Effector memory CD8-positive, alpha-beta T cell (primary cell): ENCODE results near the gene RAMP3.
"Not testable (repeated sequence)": the region's sequence is repeated elsewhere in the genome, so short reads cannot be mapped to it uniquely, and the experiment has no call there.

ENCODE experiments used
- ATAC-seq: fragments of 150-1000 bp; cut with Tn5 transposase; replicated peaks from 2 replicates; pipeline ENCODE4 v1.10.0; 2021; ENCODE audit warnings: mild to moderate bottlenecking, moderate library complexity
- DNase-seq, 3 experiments: peaks; one replicate each; pipeline ENCODE4 v3.0.0; 2021
- H3K27ac Mint-ChIP-seq, 2 donors: one replicate each; pipeline ENCODE4 v1.8.0; 2022; ENCODE audit warnings: mild to moderate bottlenecking in 2 of 2, mixed read lengths in 2 of 2, moderate library complexity in 2 of 2
- H3K27me3 Mint-ChIP-seq, 2 donors: one replicate each; pipeline ENCODE4 v1.8.0; 2022; ENCODE audit warnings: mixed read lengths in 2 of 2
- H3K36me3 Mint-ChIP-seq: one replicate; pipeline ENCODE4 v1.8.0; 2022; ENCODE audit warnings: mild to moderate bottlenecking, moderate library complexity, mixed read lengths; ENCODE audit not compliant: insufficient read depth
- H3K4me1 Mint-ChIP-seq, 2 donors: one replicate each; pipeline ENCODE4 v1.8.0; 2022; ENCODE audit warnings: low read depth in 2 of 2, mixed read lengths in 2 of 2
- H3K4me3 Mint-ChIP-seq, 2 donors: one replicate each; pipeline ENCODE4 v1.8.0; 2022; ENCODE audit warnings: mild to moderate bottlenecking in 2 of 2, mixed read lengths in 2 of 2, moderate library complexity in 2 of 2
- H3K9me3 Mint-ChIP-seq, 2 donors: one replicate each; pipeline ENCODE4 v1.8.0; 2022; ENCODE audit warnings: mixed read lengths in 2 of 2
- total RNA-seq, 9 experiments: gene quantifications; one replicate each; lab custom pipeline; 2026; lab: John Stamatoyannopoulos, UW

The RAMP3 gene
- 0 to 0.42 (median 0) reads per million in 9 experiments for total RNA-seq

GRCh38 chr7:45157653-45158401 lies at the start of gene RAMP3:
Gene RAMP3 (plus strand): TSS chr7:45157791. CDS start chr7:45157829, 38 bp downstream.
- H3K4me1 Mint-ChIP-seq = peaks cover 0 to 8% of the 10 kb centered on the region in 2 donors
- H3K27me3 Mint-ChIP-seq = peaks cover 18 to 57% of the 10 kb centered on the region in 2 donors
- no peak within 1 kb of the TSS for H3K27ac Mint-ChIP-seq
- DNase-seq (no peak), ATAC-seq (no peak)
- H3K36me3 Mint-ChIP-seq = no peaks in the 10 kb centered on the region
- H3K9me3 Mint-ChIP-seq = no peaks in the 10 kb centered on the region
- H3K4me3 Mint-ChIP-seq = no peak within 1 kb of the TSS

- peak overlapping the region in 1 of 2 donors; percentile 6 for H3K4me3 Mint-ChIP-seq
- DNase-seq (no peak), ATAC-seq (no peak)
- peaks cover 31 to 40% of the 10 kb centered on the region in 2 donors for H3K4me1 Mint-ChIP-seq
- H3K27ac Mint-ChIP-seq = peak overlapping the region in 1 of 2 donors; percentile 74
- H3K9me3 Mint-ChIP-seq = no peaks in the 10 kb centered on the region
- H3K27me3 Mint-ChIP-seq = peaks cover 0 to under 1% of the 10 kb centered on the region in 2 donors
- peaks cover 64% of the 10 kb centered on the region for H3K36me3 Mint-ChIP-seq
Measured at GRCh38 chr7:45108863-45109262, 48.7 kb upstream of the RAMP3 start.

GRCh38 chr7:45111298-45112223 lies 46.0 kb upstream of the RAMP3 start, which contains the start of gene TBRG4:
Gene TBRG4 (minus strand): TSS chr7:45111697. CDS start chr7:45109237, 2,460 bp downstream.
- H3K36me3 Mint-ChIP-seq = peaks cover 39% of the 10 kb centered on the region
- H3K27me3 Mint-ChIP-seq = peaks cover 8 to 9% of the 10 kb centered on the region in 2 donors
- H3K4me1 Mint-ChIP-seq = peaks cover 28 to 40% of the 10 kb centered on the region in 2 donors
- DNase-seq (peak; percentile 91 to 93 (median 92)), ATAC-seq (peak; percentile 89)
- peak within 1 kb of the TSS; percentile 95 to 96 for H3K4me3 Mint-ChIP-seq
- peak within 1 kb of the TSS; percentile 97 to 98 for H3K27ac Mint-ChIP-seq
- H3K9me3 Mint-ChIP-seq = no peaks in the 10 kb centered on the region

GRCh38 chr7:45112648-45113047 lies 44.9 kb upstream of the RAMP3 start:
- Mint-ChIP-seq H3K27me3 (peaks cover 16 to 17% of the 10 kb centered on the region in 2 donors), H3K4me1 (peaks cover 23 to 34% of the 10 kb centered on the region in 2 donors), H3K4me3 (peak overlapping the region in 1 of 2 donors; percentile 58), H3K9me3 (no peaks in the 10 kb centered on the region), H3K36me3 (peaks cover 29% of the 10 kb centered on the region), H3K27ac (peak overlapping the region in 1 of 2 donors; percentile 97)
- no peak for ATAC-seq
- DNase-seq = no peak

GRCh38 chr7:45114257-45114656 lies 43.3 kb upstream of the RAMP3 start:
- not testable (repeated sequence) for H3K9me3 Mint-ChIP-seq, H3K27ac Mint-ChIP-seq, H3K4me3 Mint-ChIP-seq, DNase-seq, ATAC-seq
- H3K4me1 Mint-ChIP-seq = peaks cover 15 to 22% of the 10 kb centered on the region in 2 donors
- H3K36me3 Mint-ChIP-seq = peaks cover 24% of the 10 kb centered on the region
- peaks cover 17 to 26% of the 10 kb centered on the region in 2 donors for H3K27me3 Mint-ChIP-seq

GRCh38 chr7:45114926-45115325 lies 42.7 kb upstream of the RAMP3 start:
- Mint-ChIP-seq H3K36me3 (peaks cover 21% of the 10 kb centered on the region), H3K4me3 (no peak overlapping the region), H3K9me3 (no peaks in the 10 kb centered on the region), H3K27me3 (peaks cover 17 to 26% of the 10 kb centered on the region in 2 donors), H3K4me1 (peaks cover 14 to 21% of the 10 kb centered on the region in 2 donors), H3K27ac (no peak overlapping the region)
- ATAC-seq (no peak), DNase-seq (no peak)

GRCh38 chr7:45116048-45116447 lies 41.5 kb upstream of the RAMP3 start:
- H3K4me1 Mint-ChIP-seq = peaks cover 11% of the 10 kb centered on the region in 2 donors
- ATAC-seq = no peak
- H3K27ac Mint-ChIP-seq = no peak overlapping the region
- no peak overlapping the region for H3K4me3 Mint-ChIP-seq
- no peak for DNase-seq
- H3K27me3 Mint-ChIP-seq = peaks cover 17 to 26% of the 10 kb centered on the region in 2 donors
- peaks cover 10% of the 10 kb centered on the region for H3K36me3 Mint-ChIP-seq
- no peaks in the 10 kb centered on the region for H3K9me3 Mint-ChIP-seq

- no peaks in the 10 kb centered on the region for H3K36me3 Mint-ChIP-seq
- no peaks in the 10 kb centered on the region for H3K9me3 Mint-ChIP-seq
- peaks cover 17 to 26% of the 10 kb centered on the region in 2 donors for H3K27me3 Mint-ChIP-seq
- no peak for DNase-seq
- H3K27ac Mint-ChIP-seq = no peak overlapping the region
- H3K4me1 Mint-ChIP-seq = peaks cover 1 to 8% of the 10 kb centered on the region in 2 donors
- H3K4me3 Mint-ChIP-seq = no peak overlapping the region
- no peak for ATAC-seq
Measured at GRCh38 chr7:45117582-45117981, 40.0 kb upstream of the RAMP3 start.

GRCh38 chr7:45118292-45118691 lies 39.3 kb upstream of the RAMP3 start:
- peaks cover 8 to 15% of the 10 kb centered on the region in 2 donors for H3K4me1 Mint-ChIP-seq
- ATAC-seq = no peak
- peaks cover 17 to 26% of the 10 kb centered on the region in 2 donors for H3K27me3 Mint-ChIP-seq
- no peak for DNase-seq
- peak overlapping the region in 1 of 2 donors; percentile 63 for H3K27ac Mint-ChIP-seq
- H3K36me3 Mint-ChIP-seq = no peaks in the 10 kb centered on the region
- H3K4me3 Mint-ChIP-seq = no peak overlapping the region
- no peaks in the 10 kb centered on the region for H3K9me3 Mint-ChIP-seq

GRCh38 chr7:45118889-45119331 lies 38.7 kb upstream of the RAMP3 start:
- Mint-ChIP-seq H3K4me3 (no peak overlapping the region), H3K27me3 (peaks cover 17 to 25% of the 10 kb centered on the region in 2 donors), H3K36me3 (no peaks in the 10 kb centered on the region), H3K9me3 (no peaks in the 10 kb centered on the region), H3K4me1 (peaks cover 13 to 20% of the 10 kb centered on the region in 2 donors), H3K27ac (no peak overlapping the region)
- no peak for DNase-seq
- no peak for ATAC-seq

GRCh38 chr7:45119550-45119949 lies 38.0 kb upstream of the RAMP3 start:
- peak overlapping the region in 1 of 2 donors; percentile 81 for H3K27ac Mint-ChIP-seq
- ATAC-seq = no peak
- no peak overlapping the region for H3K4me3 Mint-ChIP-seq

GRCh38 chr7:45122975-45123860 lies 34.4 kb upstream of the RAMP3 start:
- peak overlapping the region; percentile 60 to 66 for H3K4me3 Mint-ChIP-seq
- H3K36me3 Mint-ChIP-seq = no peaks in the 10 kb centered on the region
- no peak for DNase-seq
- no peaks in the 10 kb centered on the region for H3K9me3 Mint-ChIP-seq
- peaks cover 17 to 20% of the 10 kb centered on the region in 2 donors for H3K4me1 Mint-ChIP-seq
- ATAC-seq = peak; percentile 79
- H3K27me3 Mint-ChIP-seq = peaks cover 0 to 7% of the 10 kb centered on the region in 2 donors
- peak overlapping the region; percentile 87 to 89 for H3K27ac Mint-ChIP-seq

More at GRCh38 chr7:45119550-45119949, 38.0 kb upstream of the RAMP3 start:
- H3K4me1 Mint-ChIP-seq = peaks cover 13 to 20% of the 10 kb centered on the region in 2 donors
- H3K36me3 Mint-ChIP-seq = no peaks in the 10 kb centered on the region
- no peak for DNase-seq
- no peaks in the 10 kb centered on the region for H3K9me3 Mint-ChIP-seq
- H3K27me3 Mint-ChIP-seq = peaks cover 13 to 19% of the 10 kb centered on the region in 2 donors
